ENCODE measurements around the gene ST7.

ST7 gene

DNA sequence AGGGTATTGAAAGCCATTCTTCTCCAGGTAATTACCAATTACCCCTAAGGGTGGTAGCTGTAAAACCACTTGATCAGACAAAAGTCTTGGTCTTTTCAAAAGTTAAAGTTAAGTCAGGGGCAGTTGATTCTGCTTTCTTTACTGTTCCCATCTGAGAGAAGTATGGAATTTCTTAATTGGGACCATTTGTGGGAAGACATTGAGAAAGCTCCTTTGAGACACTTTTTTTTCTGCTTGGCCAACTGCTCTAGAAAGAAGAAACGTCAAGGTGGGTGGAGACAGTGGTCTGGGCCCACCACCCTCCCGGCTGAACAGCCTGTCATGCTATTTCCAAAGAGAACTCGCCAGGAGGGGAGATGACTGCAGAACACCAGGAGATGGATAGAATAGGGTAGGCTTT is 324.3 kb downstream of the ST7 start:
- no peak overlapping the region for H3K4me3 ChIP-seq (ENCODE audit: low read length, poor library complexity, severe bottlenecking)
- no peaks in the 10 kb centered on the region for H4K20me1 ChIP-seq (ENCODE audit: insufficient read depth, low read length, poor library complexity, severe bottlenecking)
- H3K9ac ChIP-seq (ENCODE audit: low read depth, low read length, poor library complexity, severe bottlenecking) = no peak overlapping the region

DNA sequence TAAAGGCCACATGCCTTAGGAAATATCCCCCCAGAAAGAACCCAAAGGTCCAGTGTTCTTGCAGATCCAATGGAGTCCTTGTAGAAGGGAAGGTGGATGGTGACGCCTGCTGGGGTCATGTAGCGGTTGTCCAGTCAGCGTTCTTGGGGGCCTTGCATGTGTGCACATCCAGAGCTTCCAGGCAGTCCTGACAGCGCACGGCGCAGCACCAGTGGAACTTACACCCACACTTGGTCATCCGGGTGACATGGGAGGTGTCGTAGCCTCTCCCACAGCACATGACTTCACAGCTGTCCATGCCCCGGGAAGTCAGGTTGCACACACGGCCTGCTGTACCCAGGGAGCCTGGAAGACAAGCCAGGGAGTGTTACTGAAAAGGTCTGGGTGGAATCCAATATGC is 324.7 kb downstream of the ST7 start:
- Histone ChIP-seq H3K27me3 (ENCODE audit: insufficient read depth, low read length, poor library complexity, severe bottlenecking) (no peaks in the 10 kb centered on the region), H3K36me3 (ENCODE audit: insufficient read depth, low read length) (no peaks in the 10 kb centered on the region), H3K9me3 (ENCODE audit: insufficient read depth, low read depth, low read length) (no peaks in the 10 kb centered on the region), H3K4me1 (ENCODE audit: insufficient read depth, low read length, poor library complexity, severe bottlenecking) (no peaks in the 10 kb centered on the region), H3F3A (ENCODE audit: low read depth) (no peaks in the 10 kb centered on the region), H4K20me1 (ENCODE audit: insufficient read depth, low read length, poor library complexity, severe bottlenecking) (no peaks in the 10 kb centered on the region), H3K4me3 (ENCODE audit: low read length, poor library complexity, severe bottlenecking) (no peak overlapping the region), H3K9me2 (replicated peaks; ENCODE audit: low read depth, low read length) (no peaks in the 10 kb centered on the region), H3K4me2 (ENCODE audit: low read depth, low read length, poor library complexity, severe bottlenecking) (no peak overlapping the region), H2AFZ (ENCODE audit: low read length) (no peak overlapping the region), H3K9ac (ENCODE audit: low read depth, low read length, poor library complexity, severe bottlenecking) (no peak overlapping the region), H3K79me2 (ENCODE audit: insufficient read depth, low read length) (no peaks in the 10 kb centered on the region)
- TF ChIP-seq, protein P1, sequence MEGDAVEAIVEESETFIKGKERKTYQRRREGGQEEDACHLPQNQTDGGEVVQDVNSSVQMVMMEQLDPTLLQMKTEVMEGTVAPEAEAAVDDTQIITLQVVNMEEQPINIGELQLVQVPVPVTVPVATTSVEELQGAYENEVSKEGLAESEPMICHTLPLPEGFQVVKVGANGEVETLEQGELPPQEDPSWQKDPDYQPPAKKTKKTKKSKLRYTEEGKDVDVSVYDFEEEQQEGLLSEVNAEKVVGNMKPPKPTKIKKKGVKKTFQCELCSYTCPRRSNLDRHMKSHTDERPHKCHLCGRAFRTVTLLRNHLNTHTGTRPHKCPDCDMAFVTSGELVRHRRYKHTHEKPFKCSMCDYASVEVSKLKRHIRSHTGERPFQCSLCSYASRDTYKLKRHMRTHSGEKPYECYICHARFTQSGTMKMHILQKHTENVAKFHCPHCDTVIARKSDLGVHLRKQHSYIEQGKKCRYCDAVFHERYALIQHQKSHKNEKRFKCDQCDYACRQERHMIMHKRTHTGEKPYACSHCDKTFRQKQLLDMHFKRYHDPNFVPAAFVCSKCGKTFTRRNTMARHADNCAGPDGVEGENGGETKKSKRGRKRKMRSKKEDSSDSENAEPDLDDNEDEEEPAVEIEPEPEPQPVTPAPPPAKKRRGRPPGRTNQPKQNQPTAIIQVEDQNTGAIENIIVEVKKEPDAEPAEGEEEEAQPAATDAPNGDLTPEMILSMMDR (conservative IDR thresholded peaks at IDR 0.05; ENCODE audit: low read length) = no peak
- no peak for TF ChIP-seq EZH2phosphoT487 (IDR thresholded peaks at IDR 0.05; ENCODE audit: borderline replicate concordance)

More for the DNA sequence above, 324.3 kb downstream of the ST7 start:
- Histone ChIP-seq H3K27me3 (ENCODE audit: insufficient read depth, low read length, poor library complexity, severe bottlenecking) (no peaks in the 10 kb centered on the region), H2AFZ (ENCODE audit: low read length) (no peak overlapping the region), H3F3A (ENCODE audit: low read depth) (no peaks in the 10 kb centered on the region), H3K9me3 (ENCODE audit: insufficient read depth, low read depth, low read length) (no peaks in the 10 kb centered on the region), H3K9me2 (replicated peaks; ENCODE audit: low read depth, low read length) (no peaks in the 10 kb centered on the region), H3K79me2 (ENCODE audit: insufficient read depth, low read length) (no peaks in the 10 kb centered on the region), H3K4me2 (ENCODE audit: low read depth, low read length, poor library complexity, severe bottlenecking) (no peak overlapping the region), H3K4me1 (ENCODE audit: insufficient read depth, low read length, poor library complexity, severe bottlenecking) (no peaks in the 10 kb centered on the region), H3K36me3 (ENCODE audit: insufficient read depth, low read length) (no peaks in the 10 kb centered on the region)
- TF ChIP-seq EZH2phosphoT487 (IDR thresholded peaks at IDR 0.05; ENCODE audit: borderline replicate concordance) = no peak
- TF ChIP-seq, protein P1 (conservative IDR thresholded peaks at IDR 0.05; ENCODE audit: low read length) = no peak

- Histone ChIP-seq H3K27me3 (ENCODE audit: insufficient read depth, low read length, poor library complexity, severe bottlenecking) (no peaks in the 10 kb centered on the region), H2AFZ (ENCODE audit: low read length) (no peak overlapping the region), H3K9me3 (ENCODE audit: insufficient read depth, low read depth, low read length) (no peaks in the 10 kb centered on the region), H3K4me2 (ENCODE audit: low read depth, low read length, poor library complexity, severe bottlenecking) (no peak overlapping the region), H3K4me3 (ENCODE audit: low read length, poor library complexity, severe bottlenecking) (no peak overlapping the region), H3F3A (ENCODE audit: low read depth) (no peaks in the 10 kb centered on the region), H3K4me1 (ENCODE audit: insufficient read depth, low read length, poor library complexity, severe bottlenecking) (no peaks in the 10 kb centered on the region), H3K9me2 (replicated peaks; ENCODE audit: low read depth, low read length) (no peaks in the 10 kb centered on the region), H3K9ac (ENCODE audit: low read depth, low read length, poor library complexity, severe bottlenecking) (no peak overlapping the region), H3K36me3 (ENCODE audit: insufficient read depth, low read length) (no peaks in the 10 kb centered on the region), H4K20me1 (ENCODE audit: insufficient read depth, low read length, poor library complexity, severe bottlenecking) (no peaks in the 10 kb centered on the region), H3K79me2 (ENCODE audit: insufficient read depth, low read length) (no peaks in the 10 kb centered on the region)
- no peak for TF ChIP-seq EZH2phosphoT487 (IDR thresholded peaks at IDR 0.05; ENCODE audit: borderline replicate concordance)
- TF ChIP-seq, protein P1 (conservative IDR thresholded peaks at IDR 0.05; ENCODE audit: low read length) = no peak
These were observed 325.9 kb downstream of the ST7 start for GRCh38 chr7:117279203-117279602.
